OCI-LY1 (cell line): ENCODE results near the gene POLA2.
"Not testable (repeated sequence)": the region's sequence is repeated elsewhere in the genome, so short reads cannot be mapped to it uniquely, and the experiment has no call there.

Experiments
- CTCF ChIP-seq: fragments of 200-600 bp; sonication (generic), shearing (Covaris generic); IDR thresholded peaks from 2 replicates; pipeline ENCODE4 v1.5.1; 2017; ENCODE audit warnings: mild to moderate bottlenecking, antibody characterized with exemption, low read length, moderate library complexity, mixed read lengths
- EZH2 ChIP-seq: fragments of 200-600 bp; sonication (generic), shearing (Covaris generic); IDR thresholded peaks from 2 replicates; pipeline ENCODE4 v1.8.0; 2017; ENCODE audit warnings: borderline replicate concordance, mixed run types, mild to moderate bottlenecking, antibody characterized with exemption, low read length, moderate library complexity, mixed read lengths

GRCh38 chr11:65248184-65248710 is 13.5 kb upstream of the POLA2 start:
- TF ChIP-seq CTCF, EZH2: not testable (repeated sequence)
